H9 (cell line): Measurements from ENCODE around the gene SLC38A3. TPM values are rescaled to one million over a fixed set of nuclear protein-coding genes. Genes with fewer than 3 reads are reported as not detected.

ENCODE experiments used
- DNase-seq: peaks from one replicate; pipeline ENCODE4 v3.0.0-alpha.2; 2017
- H2AFZ ChIP-seq: one replicate; pipeline ENCODE4 v1.6.1; 2013; ENCODE audit warnings: mild to moderate bottlenecking, low read length, control low read depth, moderate library complexity
- H2AK5ac ChIP-seq: 2 replicates; pipeline ENCODE4 v1.6.1; 2013; ENCODE audit warnings: low read length, control low read depth, mixed read lengths; ENCODE audit not compliant: insufficient read length
- H2BK120ac ChIP-seq: one replicate; pipeline ENCODE4 v1.6.1; 2013; ENCODE audit warnings: low read depth, mild to moderate bottlenecking, low read length, control low read depth, inconsistent platforms; ENCODE audit not compliant: poor library complexity, severe bottlenecking
- H2BK12ac ChIP-seq: 2 replicates; pipeline ENCODE4 v1.6.1; 2013; ENCODE audit warnings: low read length, control low read depth, mixed read lengths, low read depth; ENCODE audit not compliant: insufficient read length
- H2BK15ac ChIP-seq: 2 replicates; pipeline ENCODE4 v1.6.1; 2013; ENCODE audit warnings: low read depth, low read length, control low read depth
- H2BK20ac ChIP-seq: one replicate; pipeline ENCODE4 v1.6.1; 2013; ENCODE audit warnings: low read depth, mild to moderate bottlenecking, low read length, control low read depth, inconsistent platforms; ENCODE audit not compliant: poor library complexity, severe bottlenecking
- H2BK5ac ChIP-seq: 2 replicates; pipeline ENCODE4 v1.6.1; 2013; ENCODE audit warnings: low read length, control low read depth, mixed read lengths; ENCODE audit not compliant: insufficient read length
- H3K14ac ChIP-seq: 2 replicates; pipeline ENCODE4 v1.6.1; 2013; ENCODE audit warnings: low read length, control low read depth; ENCODE audit not compliant: insufficient read depth
- H3K18ac ChIP-seq: 2 replicates; pipeline ENCODE4 v1.6.1; 2013; ENCODE audit warnings: low read depth, mild to moderate bottlenecking, mixed read lengths, low read length, control low read depth; ENCODE audit not compliant: insufficient read length
- H3K23ac ChIP-seq: 2 replicates; pipeline ENCODE4 v1.6.1; 2013; ENCODE audit warnings: low read length, control low read depth, mixed read lengths, low read depth; ENCODE audit not compliant: insufficient read length
- H3K23me2 ChIP-seq: 2 replicates; pipeline ENCODE4 v1.6.1; 2013; ENCODE audit warnings: low read depth, mild to moderate bottlenecking, mixed read lengths, low read length, control low read depth; ENCODE audit not compliant: insufficient read length, poor library complexity, severe bottlenecking
- H3K27ac ChIP-seq: 2 replicates; pipeline ENCODE4 v1.5.1; 2013; ENCODE audit warnings: low read length, control low read depth, mixed read lengths, low read depth; ENCODE audit not compliant: insufficient read length
- H3K27me3 ChIP-seq: 2 replicates; pipeline ENCODE4 v1.6.1; 2013; ENCODE audit warnings: low read length, control low read depth, inconsistent platforms; ENCODE audit not compliant: insufficient read depth
- H3K4ac ChIP-seq: 2 replicates; pipeline ENCODE4 v1.6.1; 2013; ENCODE audit warnings: low read depth, mild to moderate bottlenecking, control low read depth, inconsistent platforms, low read length, moderate library complexity
- H3K4me1 ChIP-seq: 2 replicates; pipeline ENCODE4 v1.6.1; 2013; ENCODE audit warnings: low read length, control low read depth, inconsistent platforms; ENCODE audit not compliant: insufficient read depth
- H3K4me2 ChIP-seq: 2 replicates; pipeline ENCODE4 v1.6.1; 2013; ENCODE audit warnings: low read length, control low read depth, mixed read lengths; ENCODE audit not compliant: insufficient read length, insufficient read depth
- H3K56ac ChIP-seq: 2 replicates; pipeline ENCODE4 v1.6.1; 2013; ENCODE audit warnings: low read depth, mild to moderate bottlenecking, mixed read lengths, low read length, control low read depth; ENCODE audit not compliant: insufficient read length
- H3K79me1 ChIP-seq: 2 replicates; pipeline ENCODE4 v1.6.1; 2013; ENCODE audit warnings: low read depth, mild to moderate bottlenecking, moderate library complexity, low read length, control low read depth, inconsistent platforms; ENCODE audit not compliant: insufficient read depth, poor library complexity, severe bottlenecking
- H3K79me2 ChIP-seq: 2 replicates; pipeline ENCODE4 v1.6.1; 2013; ENCODE audit warnings: low read length, control low read depth, inconsistent platforms; ENCODE audit not compliant: insufficient read depth
- H3K9ac ChIP-seq: 2 replicates; pipeline ENCODE4 v1.6.1; 2013; ENCODE audit warnings: low read length, control low read depth, mixed read lengths; ENCODE audit not compliant: insufficient read length; ENCODE audit errors: extremely low read depth
- H3K9me3 ChIP-seq: one replicate; pipeline ENCODE4 v1.6.1; 2013; ENCODE audit warnings: low read depth, low read length, inconsistent platforms; ENCODE audit not compliant: control insufficient read depth
- H3T11ph ChIP-seq: one replicate; pipeline ENCODE4 v1.6.1; 2013; ENCODE audit warnings: mild to moderate bottlenecking, low read length, control low read depth, inconsistent platforms
- H4K20me1 ChIP-seq: one replicate; pipeline ENCODE4 v1.6.1; 2013; ENCODE audit not compliant: control insufficient read depth, insufficient read length, insufficient read depth
- H4K5ac ChIP-seq: 2 replicates; pipeline ENCODE4 v1.6.1; 2013; ENCODE audit warnings: low read depth, mild to moderate bottlenecking, mixed read lengths, low read length, control low read depth; ENCODE audit not compliant: insufficient read length
- H4K8ac ChIP-seq: replicated peaks from 2 replicates; pipeline ENCODE4 v1.6.1; 2013; ENCODE audit warnings: low read length, control low read depth, mixed read lengths, low read depth; ENCODE audit not compliant: insufficient read length
- H4K91ac ChIP-seq: 2 replicates; pipeline ENCODE4 v1.6.1; 2013; ENCODE audit warnings: low read depth, mild to moderate bottlenecking, moderate library complexity, mixed read lengths, low read length, control low read depth; ENCODE audit not compliant: insufficient read length
- H3K27ac Mint-ChIP-seq, 3 experiments: 2 replicates in 2 of 3; 3 replicates in 1 of 3; pipeline ENCODE4 v1.8.0; 2020 to 2021; ENCODE audit warnings: mixed read lengths in 3 of 3, mild to moderate bottlenecking in 1 of 3, moderate library complexity in 1 of 3
- H3K27me3 Mint-ChIP-seq: 2 replicates; pipeline ENCODE4 v1.8.0; 2021; ENCODE audit warnings: low read depth, mild to moderate bottlenecking, moderate library complexity, mixed read lengths
- H3K36me3 Mint-ChIP-seq, 3 experiments: 2 replicates in 2 of 3; 3 replicates in 1 of 3; pipeline ENCODE4 v1.8.0; 2020 to 2021; ENCODE audit warnings: low read depth in 3 of 3, mixed read lengths in 3 of 3; ENCODE audit not compliant: insufficient read depth in 1 of 3
- H3K4me1 Mint-ChIP-seq, 2 experiments: 2 replicates each; pipeline ENCODE4 v1.8.0; 2020; ENCODE audit warnings: mixed read lengths in 2 of 2
- H3K4me3 Mint-ChIP-seq, 2 experiments: 2 replicates in 1 of 2; 3 replicates in 1 of 2; pipeline ENCODE4 v1.8.0; 2020 to 2021; ENCODE audit warnings: mild to moderate bottlenecking in 2 of 2, mixed read lengths in 2 of 2, moderate library complexity in 1 of 2
- H3K9me3 Mint-ChIP-seq, 2 experiments: 2 replicates in 1 of 2; 3 replicates in 1 of 2; pipeline ENCODE4 v1.8.0; 2020; ENCODE audit warnings: mild to moderate bottlenecking in 2 of 2, mixed read lengths in 2 of 2, moderate library complexity in 1 of 2
- WGBS: extraction: QIAGEN DNeasy Blood & Tissue Kit; methylation state at CpG from one replicate; pipeline ENCODE4 v1.1.7; 2013; ENCODE audit warnings: missing lambda C conversion rate, low lambda C conversion rate, mixed read lengths; ENCODE audit not compliant: insufficient read length; ENCODE audit errors: extremely low coverage; 5-methylcytosine and 5-hydroxymethylcytosine counted together
- total RNA-seq: library from RNA; stranded (reverse); gene quantifications from 2 replicates; pipeline ENCODE4 v1.2.1, GENCODE V29; 2021
- TF ChIP-seq, protein P1 (sequence below): fragments of 200-600 bp; sonication (generic); conservative IDR thresholded peaks from 3 replicates; pipeline ENCODE4 v1.8.0; 2021; ENCODE audit warnings: antibody characterized with exemption, mild to moderate bottlenecking

Gene SLC38A3
- total RNA-seq, 1 experiment from 2014 or later, result 1.4 TPM

DNA sequence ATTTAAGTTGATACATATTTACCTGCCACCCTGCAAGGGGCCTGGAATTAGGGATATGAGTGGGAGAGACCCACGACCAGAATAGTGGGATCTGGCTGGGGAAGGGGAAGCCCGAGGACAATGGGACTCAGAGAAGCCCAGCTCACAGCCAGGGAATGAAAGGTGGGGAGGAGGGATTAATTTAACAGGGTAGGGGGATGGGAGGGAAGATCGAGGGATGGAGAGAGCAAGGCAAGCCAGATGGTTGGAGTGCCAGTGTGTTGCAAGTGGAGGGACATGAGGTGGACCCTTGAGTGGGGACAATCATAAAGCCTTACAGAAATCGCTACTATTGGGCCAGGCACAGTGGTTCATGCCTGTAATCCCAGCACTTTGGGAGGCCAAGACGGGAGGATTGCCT, 26.5 kb downstream of the SLC38A3 start:
- H3K79me2 ChIP-seq, result peaks cover 3% of the 10 kb centered on the region; the same call in 1 of the 2 replicates
- H3K4me3 Mint-ChIP-seq, result no peak overlapping the region
- H2BK15ac ChIP-seq, result no peak overlapping the region
- no peak overlapping the region for H4K91ac ChIP-seq
- no peak overlapping the region for H3K14ac ChIP-seq
- H3K4me2 ChIP-seq, result no peak overlapping the region
- no peak overlapping the region for H3K27ac Mint-ChIP-seq
- peaks cover 34 to 43% of the 10 kb centered on the region in 2 experiments for H3K4me1 Mint-ChIP-seq
- H3K27me3 Mint-ChIP-seq, result peaks cover 14% of the 10 kb centered on the region
- DNase-seq, result no peak
- no peaks in the 10 kb centered on the region for H3K79me1 ChIP-seq
- no peak overlapping the region for H3K18ac ChIP-seq
- H4K8ac ChIP-seq, result no peak overlapping the region
- H4K20me1 ChIP-seq, result no peaks in the 10 kb centered on the region
- peaks cover 0 to 2% (median 0%) of the 10 kb centered on the region in 3 experiments; a peak in 1 of 7 replicates for H3K36me3 Mint-ChIP-seq
- no peak overlapping the region for H3K4ac ChIP-seq
- peaks cover 13% of the 10 kb centered on the region for H3K23me2 ChIP-seq
- no peaks in the 10 kb centered on the region for H3K4me1 ChIP-seq
- no peak overlapping the region for H4K5ac ChIP-seq
- TF ChIP-seq, protein P1, sequence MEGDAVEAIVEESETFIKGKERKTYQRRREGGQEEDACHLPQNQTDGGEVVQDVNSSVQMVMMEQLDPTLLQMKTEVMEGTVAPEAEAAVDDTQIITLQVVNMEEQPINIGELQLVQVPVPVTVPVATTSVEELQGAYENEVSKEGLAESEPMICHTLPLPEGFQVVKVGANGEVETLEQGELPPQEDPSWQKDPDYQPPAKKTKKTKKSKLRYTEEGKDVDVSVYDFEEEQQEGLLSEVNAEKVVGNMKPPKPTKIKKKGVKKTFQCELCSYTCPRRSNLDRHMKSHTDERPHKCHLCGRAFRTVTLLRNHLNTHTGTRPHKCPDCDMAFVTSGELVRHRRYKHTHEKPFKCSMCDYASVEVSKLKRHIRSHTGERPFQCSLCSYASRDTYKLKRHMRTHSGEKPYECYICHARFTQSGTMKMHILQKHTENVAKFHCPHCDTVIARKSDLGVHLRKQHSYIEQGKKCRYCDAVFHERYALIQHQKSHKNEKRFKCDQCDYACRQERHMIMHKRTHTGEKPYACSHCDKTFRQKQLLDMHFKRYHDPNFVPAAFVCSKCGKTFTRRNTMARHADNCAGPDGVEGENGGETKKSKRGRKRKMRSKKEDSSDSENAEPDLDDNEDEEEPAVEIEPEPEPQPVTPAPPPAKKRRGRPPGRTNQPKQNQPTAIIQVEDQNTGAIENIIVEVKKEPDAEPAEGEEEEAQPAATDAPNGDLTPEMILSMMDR, result no peak
- H3T11ph ChIP-seq, result no peak overlapping the region
- H2BK12ac ChIP-seq, result no peak overlapping the region
- H2BK5ac ChIP-seq, result no peak overlapping the region
- no peaks in the 10 kb centered on the region for H3K27me3 ChIP-seq
- no peaks in the 10 kb centered on the region for H3K9me3 ChIP-seq
- H3K56ac ChIP-seq, result no peak overlapping the region
- H2BK120ac ChIP-seq, result no peak overlapping the region
- H3K9ac ChIP-seq, result no peak overlapping the region
- WGBS, result no CpG with 5 or more reads among the region's 5 CpGs
- no peak overlapping the region for H3K23ac ChIP-seq
- no peak overlapping the region for H2BK20ac ChIP-seq
- H2AK5ac ChIP-seq, result no peak overlapping the region
- H3K9me3 Mint-ChIP-seq, result peaks cover 0 to 2% of the 10 kb centered on the region in 2 experiments; a peak in 3 of 5 replicates
- no peak overlapping the region for H2AFZ ChIP-seq
- H3K27ac ChIP-seq, result no peak overlapping the region
